GM23248 (cell line): Measurements from ENCODE around the gene TFEB. TPM values are rescaled to one million over a fixed set of nuclear protein-coding genes. Genes with fewer than 3 reads are reported as not detected.

ENCODE experiments used
- DNase-seq: peaks from one replicate; pipeline ENCODE4 v3.0.0-alpha.2; 2015
- H2AFZ ChIP-seq: fragments of 200-600 bp; sonication (generic); 2 replicates; pipeline ENCODE4 v1.6.1; 2016; ENCODE audit warnings: antibody characterized with exemption
- H3F3A ChIP-seq: fragments of 200-600 bp; sonication (generic); 2 replicates; pipeline ENCODE4 v1.6.1; 2016; ENCODE audit warnings: mild to moderate bottlenecking, antibody characterized with exemption, mixed run types; ENCODE audit not compliant: insufficient read depth
- H3K27ac ChIP-seq: fragments of 200-600 bp; sonication (generic); 2 replicates; pipeline ENCODE4 v1.5.1; 2016; ENCODE audit warnings: mild to moderate bottlenecking
- H3K27me3 ChIP-seq: fragments of 200-600 bp; sonication (generic); replicated peaks from 2 replicates; pipeline ENCODE4 v1.6.1; 2016; ENCODE audit warnings: mild to moderate bottlenecking; ENCODE audit not compliant: insufficient read depth
- H3K36me3 ChIP-seq: fragments of 200-600 bp; sonication (generic); 2 replicates; pipeline ENCODE4 v1.6.1; 2016; ENCODE audit warnings: low read depth, mild to moderate bottlenecking
- H3K4me1 ChIP-seq: fragments of 200-600 bp; sonication (generic); 2 replicates; pipeline ENCODE4 v1.6.1; 2016; ENCODE audit warnings: mild to moderate bottlenecking; ENCODE audit not compliant: insufficient read depth
- H3K4me2 ChIP-seq: fragments of 200-600 bp; sonication (generic); one replicate; pipeline ENCODE4 v1.6.1; 2016; ENCODE audit warnings: mild to moderate bottlenecking; ENCODE audit not compliant: unreplicated experiment
- H3K4me3 ChIP-seq: fragments of 200-600 bp; sonication (generic); 2 replicates; pipeline ENCODE4 v1.5.1; 2016; ENCODE audit warnings: mild to moderate bottlenecking
- H3K79me2 ChIP-seq: fragments of 200-600 bp; sonication (generic); 2 replicates; pipeline ENCODE4 v1.6.1; 2016; ENCODE audit warnings: mild to moderate bottlenecking; ENCODE audit not compliant: insufficient read depth
- H3K9ac ChIP-seq: fragments of 200-600 bp; sonication (generic); 2 replicates; pipeline ENCODE4 v1.6.1; 2016; ENCODE audit warnings: mild to moderate bottlenecking
- H3K9me2 ChIP-seq: fragments of 200-600 bp; sonication (generic); 2 replicates; pipeline ENCODE4 v1.6.1; 2016; ENCODE audit warnings: mixed run types, mild to moderate bottlenecking, moderate library complexity; ENCODE audit not compliant: insufficient read depth
- H3K9me3 ChIP-seq: fragments of 200-600 bp; sonication (generic); one replicate; pipeline ENCODE4 v1.6.1; 2017; ENCODE audit warnings: low read depth
- H4K20me1 ChIP-seq: fragments of 200-600 bp; sonication (generic); 2 replicates; pipeline ENCODE4 v1.6.0; 2016; ENCODE audit not compliant: insufficient read depth
- EZH2 ChIP-seq: fragments of 200-600 bp; sonication (generic); IDR thresholded peaks from 2 replicates; pipeline ENCODE4 v1.6.1; 2018; ENCODE audit warnings: antibody characterized with exemption, mild to moderate bottlenecking; ENCODE audit not compliant: insufficient read depth, poor library complexity, severe bottlenecking
- EZH2phosphoT487 ChIP-seq: fragments of 200-600 bp; sonication (generic); IDR thresholded peaks from 2 replicates; pipeline ENCODE4 v1.6.1; 2018; ENCODE audit warnings: antibody characterized with exemption, moderate library complexity, mild to moderate bottlenecking, low read depth; ENCODE audit not compliant: insufficient read depth
- WGBS, 2 experiments: methylation state at CpG; one replicate each; pipeline ENCODE4 v1.1.6; 2015 to 2017; ENCODE audit warnings: low lambda C conversion rate in 2 of 2, low coverage in 1 of 2; ENCODE audit errors: missing lambda C conversion rate in 2 of 2; 5-methylcytosine and 5-hydroxymethylcytosine counted together
- in situ Hi-C: fragments of 300-500 bp; cut with MboI; formaldehyde crosslinking; loops from 2 replicates; pipeline ENCODE4 v1.15.0; 2020
- polyA plus RNA-seq: library from polyadenylated mRNA; unstranded; fragments of >200 nt; fragmentation: Nextera tagmentation; extraction: Ambion mirVana; gene quantifications from 2 replicates; pipeline ENCODE4 v1.2.1, GENCODE V29; 2016
- total RNA-seq: library from RNA; depleted of rRNA; stranded (reverse); fragments of >200 nt; shearing (Covaris generic); gene quantifications from 2 replicates; pipeline ENCODE4 v1.2.3, GENCODE V29; 2014

Gene TFEB
- total and polyA plus RNA-seq, 2 experiments from 2014 or later, result 5.5 to 5.7 TPM

GRCh38 chr6:41757931-41758640, 22.7 kb upstream of the TFEB start:
- H3K27ac ChIP-seq, result no peak overlapping the region
- no peaks in the 10 kb centered on the region for H3F3A ChIP-seq

GRCh38 chr6:41757271-41757670, 21.9 kb upstream of the TFEB start:
- no peak overlapping the region for H3K9ac ChIP-seq
- H3K4me2 ChIP-seq, result no peak overlapping the region
- H3K36me3 ChIP-seq, result no peaks in the 10 kb centered on the region
- WGBS, 2 experiments, result 81 to 82% methylated on average over 6 of the region's 6 CpGs
- H3K4me3 ChIP-seq, result no peak overlapping the region
- H3K79me2 ChIP-seq, result no peaks in the 10 kb centered on the region
- no peaks in the 10 kb centered on the region for H3K9me2 ChIP-seq
- no peak overlapping the region for H2AFZ ChIP-seq
- no peaks in the 10 kb centered on the region for H3K4me1 ChIP-seq
- no peaks in the 10 kb centered on the region for H3F3A ChIP-seq
- no peak overlapping the region for H3K27ac ChIP-seq
- DNase-seq, result no peak
- H3K9me3 ChIP-seq, result no peaks in the 10 kb centered on the region
- H3K27me3 ChIP-seq, result peaks cover 10% of the 10 kb centered on the region
- in situ Hi-C loops, result no loop called here
- no peaks in the 10 kb centered on the region for H4K20me1 ChIP-seq
- TF ChIP-seq EZH2 (no peak), EZH2phosphoT487 (no peak)

More at GRCh38 chr6:41757931-41758640, 22.7 kb upstream of the TFEB start:
- in situ Hi-C loops, result no loop called here
- H3K9ac ChIP-seq, result no peak overlapping the region
- no peaks in the 10 kb centered on the region for H3K9me3 ChIP-seq
- no peak for DNase-seq
- no peaks in the 10 kb centered on the region for H3K79me2 ChIP-seq
- H3K4me2 ChIP-seq, result no peak overlapping the region
- no peak overlapping the region for H3K4me3 ChIP-seq
- no peak overlapping the region for H2AFZ ChIP-seq
- no peaks in the 10 kb centered on the region for H4K20me1 ChIP-seq
- peaks cover 10% of the 10 kb centered on the region for H3K27me3 ChIP-seq
- TF ChIP-seq EZH2, result no peak
- no peak for TF ChIP-seq EZH2phosphoT487
- no peaks in the 10 kb centered on the region for H3K9me2 ChIP-seq
- WGBS, 2 experiments, result 69 to 72% methylated on average over 7 to 8 of the region's 8 CpGs
- H3K36me3 ChIP-seq, result no peaks in the 10 kb centered on the region
- H3K4me1 ChIP-seq, result no peaks in the 10 kb centered on the region

- Histone ChIP-seq H3K36me3 (no peaks in the 10 kb centered on the region), H3K4me1 (no peaks in the 10 kb centered on the region), H2AFZ (no peak overlapping the region), H3K9me2 (no peaks in the 10 kb centered on the region), H3K79me2 (no peaks in the 10 kb centered on the region), H4K20me1 (no peaks in the 10 kb centered on the region), H3K27ac (no peak overlapping the region), H3F3A (no peaks in the 10 kb centered on the region), H3K4me3 (no peak overlapping the region), H3K9ac (no peak overlapping the region), H3K9me3 (no peaks in the 10 kb centered on the region), H3K4me2 (no peak overlapping the region), H3K27me3 (peaks cover 10% of the 10 kb centered on the region)
- no peak for TF ChIP-seq EZH2
- TF ChIP-seq EZH2phosphoT487, result no peak
- 45 to 51% methylated on average over 9 to 13 of the region's 13 CpGs for WGBS, 2 experiments
- in situ Hi-C loops, result no loop called here
- DNase-seq, result no peak
Measured at GRCh38 chr6:41756354-41756753, 20.9 kb upstream of the TFEB start.

GRCh38 chr6:41755895-41756294, 20.5 kb upstream of the TFEB start:
- Histone ChIP-seq H3K9me2 (no peaks in the 10 kb centered on the region), H4K20me1 (no peaks in the 10 kb centered on the region), H3K36me3 (no peaks in the 10 kb centered on the region), H3K79me2 (no peaks in the 10 kb centered on the region), H3K9ac (no peak overlapping the region), H3K27me3 (peaks cover 10% of the 10 kb centered on the region), H3K9me3 (no peaks in the 10 kb centered on the region), H3K4me3 (no peak overlapping the region), H3K4me1 (no peaks in the 10 kb centered on the region), H3K27ac (no peak overlapping the region), H2AFZ (no peak overlapping the region), H3F3A (no peaks in the 10 kb centered on the region), H3K4me2 (no peak overlapping the region)
- no peak for DNase-seq
- in situ Hi-C loops, result no loop called here
- no peak for TF ChIP-seq EZH2phosphoT487
- no peak for TF ChIP-seq EZH2
- 42 to 45% methylated on average over 4 of the region's 4 CpGs for WGBS, 2 experiments
